ENCODE measurements around the gene IGLL1. TPM values are rescaled to one million over a fixed set of nuclear protein-coding genes. Genes with fewer than 3 reads are reported as not detected.
A peak's percentile ranks its signal among the peaks of the same experiment; 100 is the strongest.

IGLL1 gene
- total RNA-seq, 4 donors from 2014 or later: not detected

DNA sequence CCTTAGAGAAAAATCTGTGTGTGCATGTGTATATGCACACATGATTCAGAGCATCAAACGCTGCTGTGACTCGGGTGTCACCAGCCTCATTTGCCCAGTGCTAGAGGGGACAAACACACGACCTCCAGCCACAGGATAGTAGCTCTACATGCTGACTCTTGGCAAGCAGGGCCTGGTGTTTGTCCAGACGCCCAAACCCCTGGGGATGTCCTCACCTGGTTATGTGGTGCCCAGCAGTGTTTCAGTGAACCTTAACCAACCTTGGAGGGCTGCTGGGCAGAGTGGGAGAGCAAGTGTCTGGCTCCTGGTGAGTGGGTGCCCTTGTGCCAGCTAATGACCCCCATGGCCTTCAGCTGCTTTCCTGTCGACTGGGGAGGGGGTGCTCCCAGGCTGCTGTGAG lies 26.7 kb downstream of the IGLL1 start:
- intact Hi-C loops (cut with DNase I; ENCODE audit: low total_unique reads): no loop called here
- peak in 1 of 2 donors; percentile 31 for DNase-seq (ENCODE audit: low spot score in 2 of 2)
- H3K4me3 ChIP-seq (ENCODE audit: low read depth, poor library complexity, severe bottlenecking): no peak overlapping the region
- no peak for TF ChIP-seq POLR2A (IDR thresholded peaks at IDR 0.05)
- TF ChIP-seq, protein P1, sequence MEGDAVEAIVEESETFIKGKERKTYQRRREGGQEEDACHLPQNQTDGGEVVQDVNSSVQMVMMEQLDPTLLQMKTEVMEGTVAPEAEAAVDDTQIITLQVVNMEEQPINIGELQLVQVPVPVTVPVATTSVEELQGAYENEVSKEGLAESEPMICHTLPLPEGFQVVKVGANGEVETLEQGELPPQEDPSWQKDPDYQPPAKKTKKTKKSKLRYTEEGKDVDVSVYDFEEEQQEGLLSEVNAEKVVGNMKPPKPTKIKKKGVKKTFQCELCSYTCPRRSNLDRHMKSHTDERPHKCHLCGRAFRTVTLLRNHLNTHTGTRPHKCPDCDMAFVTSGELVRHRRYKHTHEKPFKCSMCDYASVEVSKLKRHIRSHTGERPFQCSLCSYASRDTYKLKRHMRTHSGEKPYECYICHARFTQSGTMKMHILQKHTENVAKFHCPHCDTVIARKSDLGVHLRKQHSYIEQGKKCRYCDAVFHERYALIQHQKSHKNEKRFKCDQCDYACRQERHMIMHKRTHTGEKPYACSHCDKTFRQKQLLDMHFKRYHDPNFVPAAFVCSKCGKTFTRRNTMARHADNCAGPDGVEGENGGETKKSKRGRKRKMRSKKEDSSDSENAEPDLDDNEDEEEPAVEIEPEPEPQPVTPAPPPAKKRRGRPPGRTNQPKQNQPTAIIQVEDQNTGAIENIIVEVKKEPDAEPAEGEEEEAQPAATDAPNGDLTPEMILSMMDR (IDR thresholded peaks at IDR 0.05): no peak
- WGBS, 2 donors: 71 to 79% methylated on average over 5 of the region's 5 CpGs

- no peak for DNase-seq (ENCODE audit: low spot score in 2 of 2)
- no peak overlapping the region for H3K4me3 ChIP-seq (ENCODE audit: low read depth, poor library complexity, severe bottlenecking)
- intact Hi-C loops (cut with DNase I; ENCODE audit: low total_unique reads): no loop called here
- TF ChIP-seq POLR2A (IDR thresholded peaks at IDR 0.05): no peak
- TF ChIP-seq, protein P1 (IDR thresholded peaks at IDR 0.05): no peak
Observed at GRCh38 chr22:23552573-23552972, 27.5 kb downstream of the IGLL1 start.

DNA sequence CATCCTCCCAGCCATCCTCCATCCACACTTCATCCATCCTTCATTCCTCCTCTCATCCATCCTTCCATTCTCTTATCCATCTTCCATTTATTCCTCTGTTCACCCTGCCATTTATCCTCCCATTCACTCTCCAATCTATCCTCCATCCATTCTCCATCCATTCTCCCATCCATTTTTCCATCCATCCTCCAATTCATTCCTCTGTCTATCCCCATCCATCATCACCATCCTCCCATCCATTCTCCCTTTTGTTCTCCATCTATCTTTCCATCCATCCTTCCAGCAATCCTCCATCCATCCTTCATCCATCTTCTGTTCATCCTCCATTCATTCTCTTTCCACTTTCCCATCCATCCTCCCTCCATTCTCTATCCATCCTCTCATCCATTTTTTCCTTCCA lies 28.7 kb downstream of the IGLL1 start:
- no peak for DNase-seq (ENCODE audit: low spot score in 2 of 2)
- intact Hi-C loops (cut with DNase I; ENCODE audit: low total_unique reads): no loop called here
- TF ChIP-seq POLR2A (IDR thresholded peaks at IDR 0.05): no peak
- TF ChIP-seq, protein P1 (IDR thresholded peaks at IDR 0.05): no peak
- no peak overlapping the region for H3K4me3 ChIP-seq (ENCODE audit: low read depth, poor library complexity, severe bottlenecking)

DNA sequence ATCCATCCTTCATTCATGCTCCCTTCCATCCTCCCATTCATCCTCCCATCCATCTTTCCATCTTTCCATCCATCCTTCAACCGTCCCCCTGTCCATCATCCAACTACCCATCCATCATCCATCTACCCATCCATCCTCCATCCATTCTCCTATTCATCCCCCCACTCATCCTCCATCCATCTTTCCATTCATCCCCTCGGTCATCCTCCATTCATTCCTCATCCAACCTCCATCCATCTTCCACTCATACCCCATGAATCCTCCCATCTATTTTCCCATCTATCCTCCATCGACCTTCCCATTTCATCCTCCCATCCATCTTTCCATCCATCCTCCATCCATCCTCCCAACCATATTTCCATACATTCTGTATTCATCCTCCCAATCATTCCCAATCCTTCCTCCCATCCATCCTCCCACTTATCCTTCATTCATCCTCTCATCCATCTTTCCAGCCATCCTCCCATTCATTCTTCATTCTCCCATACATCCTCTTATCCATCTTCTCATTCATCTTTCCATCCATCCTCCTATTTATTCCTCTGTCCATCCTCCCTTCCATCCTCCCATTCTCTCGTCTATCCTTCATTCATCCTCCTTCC lies 29.9 kb downstream of the IGLL1 start:
- 76 to 82% methylated on average over 4 of the region's 4 CpGs for WGBS, 2 donors
- intact Hi-C loops (cut with DNase I; ENCODE audit: low total_unique reads): no loop called here
- DNase-seq (ENCODE audit: low spot score in 2 of 2): no peak
- H3K4me3 ChIP-seq (ENCODE audit: low read depth, poor library complexity, severe bottlenecking): no peak overlapping the region
- TF ChIP-seq POLR2A (IDR thresholded peaks at IDR 0.05): no peak
- TF ChIP-seq, protein P1 (IDR thresholded peaks at IDR 0.05): no peak

GRCh38 chr22:23549198-23549595 lies 30.9 kb downstream of the IGLL1 start:
- 58 to 71% methylated on average over 5 of the region's 5 CpGs for WGBS, 2 donors
- intact Hi-C loops (cut with DNase I; ENCODE audit: low total_unique reads): no loop called here
- TF ChIP-seq, protein P1 (IDR thresholded peaks at IDR 0.05): no peak
- TF ChIP-seq POLR2A (IDR thresholded peaks at IDR 0.05): no peak
- H3K4me3 ChIP-seq (ENCODE audit: low read depth, poor library complexity, severe bottlenecking): no peak overlapping the region
- DNase-seq (ENCODE audit: low spot score in 2 of 2): no peak
